T-cell (primary cell): ENCODE results near the gene NRAP. TPM values are rescaled to one million over a fixed set of nuclear protein-coding genes. Genes with fewer than 3 reads are reported as not detected.

Experiments used
- total RNA-seq, 35 experiments: library from RNA in 6 of 35; stranded (reverse) in 6 of 35; fragments of 120-200 nt in 1 of 35; gene quantifications; one replicate each; pipeline versions ENCODE4 v1.2.1 to v1.2.4 and lab custom pipeline; 2013 to 2026

Gene NRAP
- total RNA-seq, 5 donors from 2014 or later (not counting 1 experiment from before 2014, with no cell fraction given) = not detected

Other genes starting within 250 kb of the NRAP start
- under 1 TPM in 3 of 5 donors, not detected in 2; 0.13 to 0.28 (median 0.20) TPM for gene HABP2, start 111.0 kb downstream of the NRAP start, total RNA-seq
- 10 to 100 TPM in 4 of 5 donors, 1 to 10 TPM in 1; 9.7 to 15.9 (median 13.9) TPM for gene CASP7, start 15.9 kb upstream of the NRAP start, total RNA-seq
- gene PLEKHS1, start 87.6 kb upstream of the NRAP start, total RNA-seq = not detected
- gene DCLRE1A, start 190.0 kb upstream of the NRAP start, total RNA-seq = 1 to 10 TPM; 2.5 to 4.8 (median 3.9) TPM
- gene NHLRC2, start 190.6 kb upstream of the NRAP start, total RNA-seq = 10 to 100 TPM in 4 of 5 donors, 1 to 10 TPM in 1; 9.5 to 23.6 (median 19.4) TPM